HG03066 (cell line): ENCODE results near the gene PGM5.
A peak's percentile ranks its signal among the peaks of the same experiment; 100 is the strongest.
"Not testable (repeated sequence)": the region's sequence is repeated elsewhere in the genome, so short reads cannot be mapped to it uniquely, and the experiment has no call there.

Source experiments
- ATAC-seq: cut with Tn5 transposase; IDR thresholded peaks from one replicate; pipeline ENCODE4 v1.9.1; 2021; ENCODE audit warnings: low read depth; ENCODE audit not compliant: unreplicated experiment

PGM5 gene

GRCh38 chr9:68375789-68376188 lies 19.4 kb downstream of the PGM5 start:
- not testable (repeated sequence) for ATAC-seq

- ATAC-seq = peak; percentile 92
Measured at GRCh38 chr9:68377723-68378122, 21.3 kb downstream of the PGM5 start.

- not testable (repeated sequence) for ATAC-seq
Measured at GRCh38 chr9:68383894-68384293, 27.5 kb downstream of the PGM5 start.

- ATAC-seq = not testable (repeated sequence)
Measured at GRCh38 chr9:68389558-68389957, 33.1 kb downstream of the PGM5 start.

DNA sequence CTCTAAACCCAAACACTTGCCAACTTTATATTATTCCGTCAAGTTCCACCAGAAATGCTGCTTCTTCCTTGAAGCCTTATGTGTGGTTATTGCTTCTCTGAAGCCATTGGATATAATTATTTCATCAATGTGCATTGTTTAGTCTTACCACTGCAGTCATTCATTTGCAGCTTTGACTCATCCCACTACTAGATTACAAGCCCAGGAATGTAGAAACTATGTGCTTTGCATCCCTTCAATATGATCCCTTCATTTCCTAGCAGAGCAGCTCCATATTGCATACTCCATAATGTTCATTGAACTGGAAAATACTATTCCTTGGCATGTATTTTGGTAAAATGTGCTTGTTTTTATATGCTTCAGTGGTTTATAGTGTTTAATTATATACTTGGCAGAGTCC lies 34.3 kb downstream of the PGM5 start:
- not testable (repeated sequence) for ATAC-seq

GRCh38 chr9:68396411-68397094 lies 40.1 kb downstream of the PGM5 start:
- not testable (repeated sequence) for ATAC-seq

- ATAC-seq = not testable (repeated sequence)
Measured at GRCh38 chr9:68397095-68397423, 40.6 kb downstream of the PGM5 start.

- ATAC-seq = not testable (repeated sequence)
Measured at GRCh38 chr9:68397796-68398195, 41.4 kb downstream of the PGM5 start.

GRCh38 chr9:68398324-68398723 lies 41.9 kb downstream of the PGM5 start:
- not testable (repeated sequence) for ATAC-seq

DNA sequence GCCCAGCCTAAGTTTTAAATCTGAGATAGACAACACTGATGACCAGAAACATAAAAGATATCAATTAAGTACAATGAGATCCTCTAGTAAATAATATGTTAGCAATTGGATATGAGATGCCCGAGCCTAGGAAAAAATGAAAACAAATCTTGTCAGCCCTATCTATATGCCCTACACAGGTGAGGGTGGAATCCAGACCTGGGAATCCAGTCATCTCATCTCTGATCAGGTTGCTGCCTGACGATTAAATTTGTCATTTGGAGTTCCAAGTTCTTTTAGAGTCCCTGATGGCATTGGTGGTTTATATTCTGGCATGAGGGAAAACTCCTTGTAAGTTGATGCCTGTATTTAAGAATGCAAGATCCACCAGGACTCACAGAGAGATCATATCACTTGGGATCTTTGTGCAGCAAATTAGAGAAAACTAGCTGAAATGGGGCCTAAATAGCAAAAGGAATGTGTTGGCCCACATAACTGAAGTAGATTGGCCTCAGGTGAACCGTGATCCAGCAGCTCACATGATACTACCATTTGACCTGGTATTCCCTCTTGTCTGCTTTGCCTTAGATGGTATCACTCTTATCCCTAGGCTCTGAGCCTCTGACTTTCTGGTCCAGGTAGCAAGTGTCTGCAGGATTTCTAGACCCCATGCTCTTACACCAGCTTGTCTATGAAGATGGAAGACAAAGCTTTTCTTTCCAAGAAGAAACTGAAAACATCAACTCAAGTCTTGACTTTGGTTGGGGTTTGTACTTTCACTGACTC lies 48.2 kb downstream of the PGM5 start:
- not testable (repeated sequence) for ATAC-seq

GRCh38 chr9:68411865-68412264 lies 55.5 kb downstream of the PGM5 start:
- ATAC-seq = not testable (repeated sequence)

GRCh38 chr9:68412754-68413153 lies 56.3 kb downstream of the PGM5 start:
- ATAC-seq = not testable (repeated sequence)

GRCh38 chr9:68415065-68415464 lies 58.7 kb downstream of the PGM5 start:
- ATAC-seq = not testable (repeated sequence)

- no peak for ATAC-seq
Measured at GRCh38 chr9:68416936-68417564, 60.6 kb downstream of the PGM5 start.

- ATAC-seq = no peak
Measured at GRCh38 chr9:68417762-68418161, 61.4 kb downstream of the PGM5 start.

- ATAC-seq = no peak
Measured at GRCh38 chr9:68418259-68418845, 61.9 kb downstream of the PGM5 start.

GRCh38 chr9:68419901-68420300 lies 63.5 kb downstream of the PGM5 start:
- ATAC-seq = no peak

DNA sequence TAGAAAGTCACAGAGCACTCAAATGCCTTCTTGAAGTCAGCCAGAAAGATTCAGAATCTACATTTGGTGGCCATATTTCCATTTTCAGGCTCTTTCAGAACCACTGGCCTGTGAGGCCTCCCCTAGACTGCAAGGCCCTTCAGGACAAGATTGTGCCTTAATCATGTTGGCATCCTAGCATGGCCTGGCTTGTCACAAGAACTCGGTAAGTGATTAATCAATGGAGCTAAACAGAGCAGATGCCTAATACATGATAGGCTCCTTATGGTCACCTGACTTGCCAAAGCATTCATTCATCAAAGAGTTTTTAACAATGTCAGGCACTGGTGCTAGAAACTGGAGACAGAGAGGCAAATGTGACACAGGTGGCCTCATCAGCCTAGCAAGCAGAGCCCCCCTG lies 70.3 kb downstream of the PGM5 start:
- no peak for ATAC-seq

- ATAC-seq = no peak
Measured at GRCh38 chr9:68427216-68427977, 71.0 kb downstream of the PGM5 start.

DNA sequence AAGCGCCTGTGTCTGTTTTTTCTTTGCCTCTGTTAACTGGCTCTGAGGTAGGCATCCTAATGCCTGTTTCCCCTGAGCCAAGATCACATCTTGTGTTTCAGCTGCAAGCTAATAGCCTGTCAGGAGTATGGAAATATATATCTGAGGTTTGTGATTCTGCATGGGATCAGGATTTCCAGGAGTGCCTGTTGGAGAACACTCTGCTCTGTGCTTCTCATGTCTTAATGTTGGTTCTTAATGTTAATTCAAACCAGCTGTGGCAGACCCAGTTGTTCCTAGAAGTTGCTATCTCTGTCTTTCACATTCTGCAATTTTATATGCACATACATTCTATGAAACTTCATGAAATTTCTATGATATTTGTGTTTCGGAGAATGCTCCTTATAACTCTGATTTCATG lies 72.1 kb downstream of the PGM5 start:
- ATAC-seq = no peak
